Neural progenitor cell (in vitro differentiated cells): ENCODE data around the gene AKAP5. TPM values are rescaled to one million over a fixed set of nuclear protein-coding genes. Genes with fewer than 3 reads are reported as not detected.

Experiments
- DNase-seq: peaks from one replicate; pipeline ENCODE4 v3.0.0-alpha.2; 2016; ENCODE audit warnings: low spot score
- H2AFZ ChIP-seq: fragments of 200-600 bp; sonication (generic); replicated peaks from 2 replicates; pipeline ENCODE4 v1.6.1; 2016; ENCODE audit warnings: antibody characterized with exemption
- H3F3A ChIP-seq: fragments of 200-600 bp; sonication (generic); 2 replicates; pipeline ENCODE4 v1.6.1; 2016; ENCODE audit warnings: antibody characterized with exemption, low read depth
- H3K27ac ChIP-seq: fragments of 200-600 bp; sonication (generic); 2 replicates; pipeline ENCODE4 v1.5.1; 2016; ENCODE audit warnings: mild to moderate bottlenecking
- H3K27me3 ChIP-seq: fragments of 200-600 bp; sonication (generic); 2 replicates; pipeline ENCODE4 v1.6.1; 2016; ENCODE audit warnings: mild to moderate bottlenecking, moderate library complexity
- H3K36me3 ChIP-seq: fragments of 200-600 bp; sonication (generic); 2 replicates; pipeline ENCODE4 v1.5.1; 2016
- H3K4me1 ChIP-seq: fragments of 200-600 bp; sonication (generic); 2 replicates; pipeline ENCODE4 v1.6.1; 2016; ENCODE audit warnings: mixed run types
- H3K4me2 ChIP-seq: fragments of 200-600 bp; sonication (generic); 2 replicates; pipeline ENCODE4 v1.6.1; 2016
- H3K4me3 ChIP-seq: fragments of 200-600 bp; sonication (generic); 2 replicates; pipeline ENCODE4 v1.5.1; 2016
- H3K79me2 ChIP-seq: fragments of 200-600 bp; sonication (generic); 2 replicates; pipeline ENCODE4 v1.6.1; 2016; ENCODE audit warnings: low read depth
- H3K9ac ChIP-seq: fragments of 200-600 bp; sonication (generic); 2 replicates; pipeline ENCODE4 v1.6.1; 2016
- H3K9me3 ChIP-seq: fragments of 200-600 bp; sonication (generic); 2 replicates; pipeline ENCODE4 v1.5.1; 2016; ENCODE audit warnings: low read depth
- H4K20me1 ChIP-seq: fragments of 200-600 bp; sonication (generic); 2 replicates; pipeline ENCODE4 v1.6.1; 2016; ENCODE audit warnings: low read depth
- H3K27ac Mint-ChIP-seq: 3 replicates; pipeline ENCODE4 v1.8.0; 2021; ENCODE audit warnings: mixed read lengths
- H3K27me3 Mint-ChIP-seq: 2 replicates; pipeline ENCODE4 v1.8.0; 2022; ENCODE audit warnings: low read depth, mild to moderate bottlenecking, inconsistent platforms, moderate library complexity, mixed read lengths; ENCODE audit not compliant: insufficient read depth
- H3K36me3 Mint-ChIP-seq: 3 replicates; pipeline ENCODE4 v1.8.0; 2021; ENCODE audit warnings: mixed read lengths
- H3K4me1 Mint-ChIP-seq: 3 replicates; pipeline ENCODE4 v1.8.0; 2021; ENCODE audit warnings: mixed read lengths
- H3K4me3 Mint-ChIP-seq: 3 replicates; pipeline ENCODE4 v1.8.0; 2021; ENCODE audit warnings: mild to moderate bottlenecking, moderate library complexity, mixed read lengths
- H3K9me3 Mint-ChIP-seq: 3 replicates; pipeline ENCODE4 v1.8.0; 2020; ENCODE audit warnings: mixed read lengths
- CTCF ChIP-seq: fragments of 200-600 bp; sonication (generic); IDR thresholded peaks from 2 replicates; pipeline ENCODE4 v1.5.1; 2017; ENCODE audit warnings: antibody characterized with exemption, mild to moderate bottlenecking
- EZH2 ChIP-seq: fragments of 200-600 bp; sonication (generic); IDR thresholded peaks from 2 replicates; pipeline ENCODE4 v1.6.1; 2017; ENCODE audit warnings: antibody characterized with exemption, mild to moderate bottlenecking, moderate library complexity
- EZH2phosphoT487 ChIP-seq: fragments of 200-600 bp; sonication (generic); IDR thresholded peaks from 2 replicates; pipeline ENCODE4 v1.6.1; 2017; ENCODE audit warnings: antibody characterized with exemption
- total RNA-seq: library from RNA; depleted of rRNA; stranded (reverse); fragments of >200 nt; gene quantifications from 2 replicates; pipeline ENCODE4 v1.2.3, GENCODE V29; 2015; ENCODE audit warnings: low replicate concordance

Gene AKAP5
- total RNA-seq, 1 donor from 2014 or later: 3.2 TPM

- no peaks in the 10 kb centered on the region for H3K36me3 ChIP-seq
- no peaks in the 10 kb centered on the region for H3K9me3 Mint-ChIP-seq
- peaks cover 29% of the 10 kb centered on the region for H3K36me3 Mint-ChIP-seq
Measured at GRCh38 chr14:64438181-64438841, 27.0 kb upstream of the AKAP5 start.

GRCh38 chr14:64439141-64439540 is 26.2 kb upstream of the AKAP5 start:
- H3K36me3 Mint-ChIP-seq: peaks cover 32% of the 10 kb centered on the region
- H3K4me3 Mint-ChIP-seq: no peak overlapping the region

More at GRCh38 chr14:64438181-64438841, 27.0 kb upstream of the AKAP5 start:
- no peaks in the 10 kb centered on the region for H3K27me3 ChIP-seq
- Mint-ChIP-seq H3K27me3 (no peaks in the 10 kb centered on the region), H3K4me1 (peaks cover 2% of the 10 kb centered on the region), H3K4me3 (no peak overlapping the region), H3K27ac (no peak overlapping the region)
- no peaks in the 10 kb centered on the region for H4K20me1 ChIP-seq
- H3K27ac ChIP-seq: no peak overlapping the region
- no peak for DNase-seq
- no peaks in the 10 kb centered on the region for H3K4me1 ChIP-seq
- H2AFZ ChIP-seq: no peak overlapping the region
- no peaks in the 10 kb centered on the region for H3K9me3 ChIP-seq
- no peak overlapping the region for H3K9ac ChIP-seq
- no peak overlapping the region for H3K4me3 ChIP-seq
- H3F3A ChIP-seq: no peaks in the 10 kb centered on the region
- TF ChIP-seq CTCF (no peak), EZH2phosphoT487 (no peak), EZH2 (no peak)
- no peaks in the 10 kb centered on the region for H3K79me2 ChIP-seq
- no peak overlapping the region for H3K4me2 ChIP-seq

GRCh38 chr14:64440494-64440893 is 24.8 kb upstream of the AKAP5 start:
- Histone ChIP-seq H3K4me3 (no peak overlapping the region), H3K4me2 (no peak overlapping the region), H3K9ac (no peak overlapping the region), H4K20me1 (no peaks in the 10 kb centered on the region), H3K4me1 (no peaks in the 10 kb centered on the region), H3K27ac (no peak overlapping the region), H3F3A (no peaks in the 10 kb centered on the region), H3K79me2 (no peaks in the 10 kb centered on the region), H2AFZ (no peak overlapping the region), H3K27me3 (no peaks in the 10 kb centered on the region), H3K9me3 (no peaks in the 10 kb centered on the region), H3K36me3 (no peaks in the 10 kb centered on the region)
- no peaks in the 10 kb centered on the region for H3K9me3 Mint-ChIP-seq
- H3K27me3 Mint-ChIP-seq: peaks cover 2% of the 10 kb centered on the region
- TF ChIP-seq CTCF: no peak
- DNase-seq: no peak
- H3K4me3 Mint-ChIP-seq: no peak overlapping the region
- H3K4me1 Mint-ChIP-seq: peaks cover 10% of the 10 kb centered on the region
- H3K27ac Mint-ChIP-seq: no peak overlapping the region
- H3K36me3 Mint-ChIP-seq: peaks cover 29% of the 10 kb centered on the region

More at GRCh38 chr14:64439141-64439540, 26.2 kb upstream of the AKAP5 start:
- Mint-ChIP-seq H3K9me3 (no peaks in the 10 kb centered on the region), H3K4me1 (peaks cover 2% of the 10 kb centered on the region), H3K27ac (no peak overlapping the region), H3K27me3 (peaks cover 2% of the 10 kb centered on the region)
- Histone ChIP-seq H3K36me3 (no peaks in the 10 kb centered on the region), H3K9ac (no peak overlapping the region), H3K4me1 (no peaks in the 10 kb centered on the region), H2AFZ (no peak overlapping the region), H3K4me3 (no peak overlapping the region), H3K27me3 (no peaks in the 10 kb centered on the region), H4K20me1 (no peaks in the 10 kb centered on the region), H3K79me2 (no peaks in the 10 kb centered on the region), H3F3A (no peaks in the 10 kb centered on the region), H3K4me2 (no peak overlapping the region), H3K9me3 (no peaks in the 10 kb centered on the region), H3K27ac (no peak overlapping the region)
- DNase-seq: no peak
- no peak for TF ChIP-seq CTCF
- no peak for TF ChIP-seq EZH2
- TF ChIP-seq EZH2phosphoT487: no peak
